Activated CD4-positive, alpha-beta memory T cell treated with anti-CD3 and anti-CD28 coated beads, Interleukin-2, amount 10 ng/mL, durations not matched to agents 7 days and 5 days (primary cell): ENCODE measurements around the gene FANK1. TPM values are rescaled to one million over a fixed set of nuclear protein-coding genes. Genes with fewer than 3 reads are reported as not detected.

Experiments used
- total RNA-seq, 2 experiments: library from RNA; stranded (reverse); gene quantifications; one replicate each; pipeline ENCODE4 v1.2.3, GENCODE V29; 2021

Gene FANK1
- total RNA-seq, 2 experiments from 2014 or later, result 0.63 to 0.68 TPM

Other genes starting within 250 kb of the FANK1 start
- gene TEX36, start 213.4 kb upstream of the FANK1 start, total RNA-seq, result not detected
- 10 to 100 TPM; 31.3 to 33.8 TPM for gene EDRF1, start 176.9 kb upstream of the FANK1 start, total RNA-seq
- gene MMP21, start 120.7 kb upstream of the FANK1 start, total RNA-seq, result not detected
- 10 to 100 TPM; 35.9 to 38.3 TPM for gene UROS, start 73.3 kb upstream of the FANK1 start, total RNA-seq
- 10 to 100 TPM; 44.5 to 48.8 TPM for gene BCCIP, start 73.0 kb upstream of the FANK1 start, total RNA-seq
- gene DHX32, start 15.3 kb upstream of the FANK1 start, total RNA-seq, result 10 to 100 TPM in 1 of 2 experiments, 1 to 10 TPM in 1; 9.6 to 11.1 TPM